Measurements from ENCODE around the gene ICE1. TPM values are rescaled to one million over a fixed set of nuclear protein-coding genes. Genes with fewer than 3 reads are reported as not detected.

Gene ICE1
- total RNA-seq, 1 experiment from 2014 or later: 48.9 TPM

DNA sequence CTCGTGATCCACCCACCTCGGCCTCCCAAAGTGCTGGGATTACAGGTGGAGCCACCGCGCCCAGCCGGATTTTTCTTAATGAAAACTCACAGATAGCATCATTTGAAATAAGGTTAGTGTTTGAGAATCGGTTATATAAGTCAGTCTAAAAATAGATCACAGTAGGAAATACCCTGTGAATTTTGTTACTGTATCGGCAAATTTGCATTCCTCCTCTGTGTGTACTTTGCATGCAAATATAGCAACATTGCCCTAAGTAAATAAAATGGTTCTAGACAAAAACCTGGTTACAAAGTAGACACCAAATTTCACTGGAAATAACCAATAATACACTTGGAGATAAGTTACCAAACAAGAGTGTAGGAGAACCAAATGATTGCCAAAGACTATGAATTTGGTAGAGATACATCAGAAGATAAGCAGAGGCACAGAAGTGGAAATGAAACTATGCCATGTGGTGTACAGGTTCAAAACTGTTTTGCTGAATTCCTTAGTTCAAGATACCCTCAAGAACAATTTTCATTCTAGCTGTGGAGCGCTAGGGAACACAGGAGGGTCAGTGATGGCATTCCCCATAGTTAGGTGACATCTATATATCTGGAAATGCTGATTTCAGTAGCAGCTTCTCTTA lies 58.1 kb downstream of the ICE1 start:
- Mint-ChIP-seq H3K36me3 (peaks cover 50% of the 10 kb centered on the region), H3K27me3 (ENCODE audit: low read depth) (no peaks in the 10 kb centered on the region), H3K4me1 (peaks cover 12% of the 10 kb centered on the region), H3K27ac (no peak overlapping the region), H3K9me3 (peaks cover 17% of the 10 kb centered on the region), H3K4me3 (no peak overlapping the region)
- ChIA-PET POLR2A (no interaction called here), CTCF (no interaction called here)
- TF ChIP-seq TCF7 (CRISPR knock-in tag; IDR thresholded peaks at IDR 0.05; ENCODE audit: low read depth) (no peak), OVOL2 (CRISPR knock-in tag; IDR thresholded peaks at IDR 0.05; ENCODE audit: borderline replicate concordance) (no peak), SOX15 (CRISPR knock-in tag; IDR thresholded peaks at IDR 0.05) (no peak), GRHL2 (CRISPR knock-in tag; IDR thresholded peaks at IDR 0.05; ENCODE audit: insufficient replicate concordance, severe bottlenecking) (no peak), IRF2 (CRISPR knock-in tag; IDR thresholded peaks at IDR 0.05; ENCODE audit: borderline replicate concordance, low read depth) (no peak), ETV6 (CRISPR knock-in tag; IDR thresholded peaks at IDR 0.05) (no peak), ATF1 (CRISPR knock-in tag; IDR thresholded peaks at IDR 0.05) (no peak), ZNF138 (CRISPR knock-in tag; conservative IDR thresholded peaks at IDR 0.05) (no peak), JAZF1 (CRISPR knock-in tag; IDR thresholded peaks at IDR 0.05) (no peak), ZBTB21 (CRISPR knock-in tag; IDR thresholded peaks at IDR 0.05; ENCODE audit: borderline replicate concordance) (no peak), NFYB (CRISPR knock-in tag; conservative IDR thresholded peaks at IDR 0.05; ENCODE audit: low read depth) (no peak), ZNF219 (CRISPR knock-in tag; IDR thresholded peaks at IDR 0.05; ENCODE audit: borderline replicate concordance) (no peak), GABPB1 (CRISPR knock-in tag; IDR thresholded peaks at IDR 0.05) (no peak)
- TF ChIP-seq, protein P1, sequence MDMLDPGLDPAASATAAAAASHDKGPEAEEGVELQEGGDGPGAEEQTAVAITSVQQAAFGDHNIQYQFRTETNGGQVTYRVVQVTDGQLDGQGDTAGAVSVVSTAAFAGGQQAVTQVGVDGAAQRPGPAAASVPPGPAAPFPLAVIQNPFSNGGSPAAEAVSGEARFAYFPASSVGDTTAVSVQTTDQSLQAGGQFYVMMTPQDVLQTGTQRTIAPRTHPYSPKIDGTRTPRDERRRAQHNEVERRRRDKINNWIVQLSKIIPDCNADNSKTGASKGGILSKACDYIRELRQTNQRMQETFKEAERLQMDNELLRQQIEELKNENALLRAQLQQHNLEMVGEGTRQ (CRISPR knock-in tag; IDR thresholded peaks at IDR 0.05): no peak
- TF ChIP-seq, protein P2, sequence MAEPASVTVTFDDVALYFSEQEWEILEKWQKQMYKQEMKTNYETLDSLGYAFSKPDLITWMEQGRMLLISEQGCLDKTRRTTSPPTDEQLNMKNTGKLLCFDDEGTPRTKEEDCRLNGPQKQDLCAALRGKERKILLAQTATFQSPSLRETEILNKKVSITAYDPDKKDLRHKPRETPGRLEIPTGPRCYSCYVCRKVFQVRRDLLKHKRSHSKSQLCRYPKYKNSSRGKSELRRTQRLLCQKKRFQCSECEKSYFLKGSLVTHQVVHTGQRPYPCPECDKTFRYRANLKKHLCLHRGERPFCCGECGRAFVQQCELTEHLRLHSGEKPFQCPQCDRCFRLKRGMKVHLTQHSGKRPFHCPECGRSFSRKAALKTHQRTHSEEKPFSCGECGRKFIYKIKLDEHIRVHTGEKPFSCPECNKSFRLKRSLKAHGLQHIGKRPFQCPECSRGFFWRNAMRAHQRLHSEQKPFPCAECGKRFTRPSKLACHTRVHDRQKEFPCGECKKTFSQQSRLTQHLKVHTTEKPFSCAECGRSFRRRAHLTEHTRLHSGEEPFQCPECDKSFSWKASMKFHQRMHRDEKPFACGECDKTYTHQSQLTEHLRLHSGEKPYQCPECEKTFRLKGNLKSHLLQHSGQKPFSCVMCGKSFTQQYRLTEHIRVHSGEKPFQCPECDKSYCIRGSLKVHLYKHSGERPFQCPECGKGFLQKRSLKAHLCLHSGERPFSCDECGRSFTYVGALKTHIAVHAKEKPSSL (CRISPR knock-in tag; conservative IDR thresholded peaks at IDR 0.05): no peak
- TF ChIP-seq, protein P3, sequence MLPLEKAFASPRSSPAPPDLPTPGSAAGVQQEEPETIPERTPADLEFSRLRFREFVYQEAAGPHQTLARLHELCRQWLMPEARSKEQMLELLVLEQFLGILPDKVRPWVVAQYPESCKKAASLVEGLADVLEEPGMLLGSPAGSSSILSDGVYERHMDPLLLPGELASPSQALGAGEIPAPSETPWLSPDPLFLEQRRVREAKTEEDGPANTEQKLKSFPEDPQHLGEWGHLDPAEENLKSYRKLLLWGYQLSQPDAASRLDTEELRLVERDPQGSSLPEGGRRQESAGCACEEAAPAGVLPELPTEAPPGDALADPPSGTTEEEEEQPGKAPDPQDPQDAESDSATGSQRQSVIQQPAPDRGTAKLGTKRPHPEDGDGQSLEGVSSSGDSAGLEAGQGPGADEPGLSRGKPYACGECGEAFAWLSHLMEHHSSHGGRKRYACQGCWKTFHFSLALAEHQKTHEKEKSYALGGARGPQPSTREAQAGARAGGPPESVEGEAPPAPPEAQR (CRISPR knock-in tag; IDR thresholded peaks at IDR 0.05): no peak
- DNase-seq (ENCODE audit: low spot score) (no peak), ATAC-seq (no peak)

DNA sequence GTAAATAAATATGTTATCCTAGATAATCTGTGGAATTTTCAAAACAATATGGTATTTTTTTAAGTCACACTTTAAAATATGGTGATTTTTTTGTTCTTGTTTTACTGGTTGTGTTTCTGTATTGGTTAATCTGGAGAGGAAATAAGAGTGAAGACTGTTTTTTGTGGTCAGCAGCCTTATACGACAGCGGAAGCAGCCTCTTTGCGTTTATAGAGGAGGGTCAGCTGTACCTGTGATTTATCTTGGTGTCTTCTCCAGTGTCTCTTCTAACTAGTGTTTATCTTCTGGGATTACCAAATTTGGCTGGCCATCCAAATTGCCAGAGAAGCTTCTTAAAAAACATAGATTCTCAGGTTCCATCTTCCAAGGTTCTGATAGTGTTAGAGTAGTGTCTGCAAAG lies 58.7 kb downstream of the ICE1 start:
- CTCF ChIA-PET: no interaction called here
- H3K27ac Mint-ChIP-seq: no peak overlapping the region
- ATAC-seq (no peak), DNase-seq (ENCODE audit: low spot score) (no peak)
- H3K4me3 Mint-ChIP-seq: no peak overlapping the region
- H3K9me3 Mint-ChIP-seq: peaks cover 17% of the 10 kb centered on the region
- H3K36me3 Mint-ChIP-seq: peaks cover 44% of the 10 kb centered on the region
- no peaks in the 10 kb centered on the region for H3K27me3 Mint-ChIP-seq (ENCODE audit: low read depth)
- no peak for TF ChIP-seq ETV6 (CRISPR knock-in tag; IDR thresholded peaks at IDR 0.05)
- no peak for TF ChIP-seq ZNF263 (CRISPR knock-in tag; IDR thresholded peaks at IDR 0.05; ENCODE audit: low read depth)
- TF ChIP-seq, protein P4, sequence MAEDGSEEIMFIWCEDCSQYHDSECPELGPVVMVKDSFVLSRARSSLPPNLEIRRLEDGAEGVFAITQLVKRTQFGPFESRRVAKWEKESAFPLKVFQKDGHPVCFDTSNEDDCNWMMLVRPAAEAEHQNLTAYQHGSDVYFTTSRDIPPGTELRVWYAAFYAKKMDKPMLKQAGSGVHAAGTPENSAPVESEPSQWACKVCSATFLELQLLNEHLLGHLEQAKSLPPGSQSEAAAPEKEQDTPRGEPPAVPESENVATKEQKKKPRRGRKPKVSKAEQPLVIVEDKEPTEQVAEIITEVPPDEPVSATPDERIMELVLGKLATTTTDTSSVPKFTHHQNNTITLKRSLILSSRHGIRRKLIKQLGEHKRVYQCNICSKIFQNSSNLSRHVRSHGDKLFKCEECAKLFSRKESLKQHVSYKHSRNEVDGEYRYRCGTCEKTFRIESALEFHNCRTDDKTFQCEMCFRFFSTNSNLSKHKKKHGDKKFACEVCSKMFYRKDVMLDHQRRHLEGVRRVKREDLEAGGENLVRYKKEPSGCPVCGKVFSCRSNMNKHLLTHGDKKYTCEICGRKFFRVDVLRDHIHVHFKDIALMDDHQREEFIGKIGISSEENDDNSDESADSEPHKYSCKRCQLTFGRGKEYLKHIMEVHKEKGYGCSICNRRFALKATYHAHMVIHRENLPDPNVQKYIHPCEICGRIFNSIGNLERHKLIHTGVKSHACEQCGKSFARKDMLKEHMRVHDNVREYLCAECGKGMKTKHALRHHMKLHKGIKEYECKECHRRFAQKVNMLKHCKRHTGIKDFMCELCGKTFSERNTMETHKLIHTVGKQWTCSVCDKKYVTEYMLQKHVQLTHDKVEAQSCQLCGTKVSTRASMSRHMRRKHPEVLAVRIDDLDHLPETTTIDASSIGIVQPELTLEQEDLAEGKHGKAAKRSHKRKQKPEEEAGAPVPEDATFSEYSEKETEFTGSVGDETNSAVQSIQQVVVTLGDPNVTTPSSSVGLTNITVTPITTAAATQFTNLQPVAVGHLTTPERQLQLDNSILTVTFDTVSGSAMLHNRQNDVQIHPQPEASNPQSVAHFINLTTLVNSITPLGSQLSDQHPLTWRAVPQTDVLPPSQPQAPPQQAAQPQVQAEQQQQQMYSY (CRISPR knock-in tag; IDR thresholded peaks at IDR 0.05): no peak
- H3K4me1 Mint-ChIP-seq: peaks cover 12% of the 10 kb centered on the region
- POLR2A ChIA-PET: no interaction called here

Data from WTC11 (cell line).